OCI-LY3 (cell line): ENCODE results near the gene TRMT1.

Experiments
- EZH2phosphoT487 ChIP-seq: fragments of 200-600 bp; shearing (Covaris generic); IDR thresholded peaks from 2 replicates; pipeline ENCODE4 v1.6.1; 2018; ENCODE audit warnings: antibody characterized with exemption, mixed run types, low read depth
- TF ChIP-seq, protein P1 (sequence below): fragments of 200-600, 300-600 bp; sonication (generic); IDR thresholded peaks from 2 replicates; pipeline ENCODE4 v1.5.1; 2014; ENCODE audit warnings: antibody characterized with exemption, low read length, low read depth

DNA sequence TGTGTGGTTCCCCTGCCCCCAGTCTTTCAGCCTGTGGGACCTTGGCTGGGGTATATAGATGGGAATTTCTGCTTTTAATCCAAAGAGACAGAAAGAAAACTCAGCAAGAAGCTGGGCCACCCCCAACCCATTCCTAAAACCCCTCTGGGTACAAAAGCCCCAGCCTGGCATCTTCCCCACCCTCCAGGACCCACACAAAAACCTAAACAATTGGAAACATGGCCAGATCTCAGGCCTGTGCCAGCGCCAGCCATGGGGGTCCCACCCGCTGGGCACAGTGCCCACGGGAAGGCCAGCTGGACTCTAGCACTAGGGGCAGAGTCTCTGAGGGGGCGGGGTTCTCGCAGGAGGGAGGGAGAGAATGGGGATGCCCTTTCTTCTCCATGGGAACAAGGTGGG is 22.4 kb downstream of the TRMT1 start:
- TF ChIP-seq, protein P1, sequence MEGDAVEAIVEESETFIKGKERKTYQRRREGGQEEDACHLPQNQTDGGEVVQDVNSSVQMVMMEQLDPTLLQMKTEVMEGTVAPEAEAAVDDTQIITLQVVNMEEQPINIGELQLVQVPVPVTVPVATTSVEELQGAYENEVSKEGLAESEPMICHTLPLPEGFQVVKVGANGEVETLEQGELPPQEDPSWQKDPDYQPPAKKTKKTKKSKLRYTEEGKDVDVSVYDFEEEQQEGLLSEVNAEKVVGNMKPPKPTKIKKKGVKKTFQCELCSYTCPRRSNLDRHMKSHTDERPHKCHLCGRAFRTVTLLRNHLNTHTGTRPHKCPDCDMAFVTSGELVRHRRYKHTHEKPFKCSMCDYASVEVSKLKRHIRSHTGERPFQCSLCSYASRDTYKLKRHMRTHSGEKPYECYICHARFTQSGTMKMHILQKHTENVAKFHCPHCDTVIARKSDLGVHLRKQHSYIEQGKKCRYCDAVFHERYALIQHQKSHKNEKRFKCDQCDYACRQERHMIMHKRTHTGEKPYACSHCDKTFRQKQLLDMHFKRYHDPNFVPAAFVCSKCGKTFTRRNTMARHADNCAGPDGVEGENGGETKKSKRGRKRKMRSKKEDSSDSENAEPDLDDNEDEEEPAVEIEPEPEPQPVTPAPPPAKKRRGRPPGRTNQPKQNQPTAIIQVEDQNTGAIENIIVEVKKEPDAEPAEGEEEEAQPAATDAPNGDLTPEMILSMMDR, result no peak
- no peak for TF ChIP-seq EZH2phosphoT487
